ENCODE measurements around the gene IL1R2. TPM values are rescaled to one million over a fixed set of nuclear protein-coding genes. Genes with fewer than 3 reads are reported as not detected.

Gene IL1R2
- total and polyA plus RNA-seq, 2 of the 8 experiments (the other 6 are each of a cell fraction or from before 2014, with no cell fraction given) = 0.06 TPM; not detected in 1

DNA sequence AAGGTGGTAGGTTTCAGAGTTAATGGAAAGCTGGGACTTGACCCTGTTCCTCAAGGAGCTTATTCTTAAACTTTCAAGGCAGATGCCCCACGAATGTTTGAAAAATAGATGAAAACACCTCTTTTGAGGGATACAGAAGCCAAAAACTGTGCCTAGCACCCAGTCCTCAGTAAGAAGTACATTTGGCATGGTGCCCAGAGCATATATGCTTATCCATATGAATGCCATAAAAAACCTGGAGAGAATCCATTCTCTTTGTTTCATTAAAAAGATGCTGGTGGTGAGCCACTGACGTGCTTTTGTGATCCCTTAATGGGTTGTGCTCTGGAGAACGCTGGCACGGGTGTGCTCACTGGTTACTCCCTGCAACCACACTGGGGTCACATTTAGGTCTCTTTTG is 69.0 kb downstream of the IL1R2 start:
- no peak overlapping the region for H3K27ac ChIP-seq (ENCODE audit: low read depth, low read length)
- H4K20me1 ChIP-seq (replicated peaks in 1 of 2; ENCODE audit: control insufficient read depth in 1 of 2, insufficient read depth in 2 of 2, low read length in 2 of 2) = no peaks in the 10 kb centered on the region
- H3K23me2 ChIP-seq (ENCODE audit: low read depth, low read length) = no peaks in the 10 kb centered on the region
- no peak overlapping the region for H4K8ac ChIP-seq (ENCODE audit: extremely low read depth, insufficient read depth, low read length)
- FAIRE-seq (no peak), DNase-seq (ENCODE audit: low read depth in 1 of 2, low spot score in 2 of 2) (no peak)
- no peak overlapping the region for H3K4me2 ChIP-seq (ENCODE audit: insufficient read depth in 1 of 2, low read depth in 2 of 2, low read length in 2 of 2)
- 98% methylated on average over 4 of the region's 4 CpGs; no CpG with 5 or more reads in 1 of the 2 experiments for WGBS, 2 experiments (ENCODE audit: extremely low coverage in 1 of 2, insufficient coverage in 1 of 2, insufficient read length in 1 of 2, insufficient replicate concordance in 2 of 2, low coverage in 1 of 2, low lambda C conversion rate in 2 of 2, missing lambda C conversion rate in 1 of 2)
- no peak overlapping the region for H3K4ac ChIP-seq (replicated peaks; ENCODE audit: insufficient read length, low read depth, low read length)
- no peaks in the 10 kb centered on the region for H3K9me3 ChIP-seq (ENCODE audit: insufficient read depth in 2 of 2, low read depth in 1 of 2, low read length in 1 of 2)
- no peak overlapping the region for H2BK5ac ChIP-seq (ENCODE audit: low read depth, low read length)
- H3K14ac ChIP-seq (ENCODE audit: insufficient read length) = no peak overlapping the region
- H4K5ac ChIP-seq (ENCODE audit: insufficient read length, low read depth, low read length) = no peak overlapping the region
- no peak overlapping the region for H2BK12ac ChIP-seq (ENCODE audit: low read depth, low read length)
- no peak overlapping the region; the same call in 1 of the 2 replicates for H2AFZ ChIP-seq (ENCODE audit: low read length)
- no peak overlapping the region for H3K18ac ChIP-seq (ENCODE audit: extremely low read depth, low read length)
- no peak overlapping the region for H3K4me3 ChIP-seq (ENCODE audit: extremely low read depth in 1 of 4, insufficient read depth in 2 of 4, low read depth in 3 of 4, low read length in 4 of 4)
- H3K9ac ChIP-seq (replicated peaks in 1 of 4; ENCODE audit: extremely low read depth in 1 of 4, low read depth in 3 of 4, low read length in 3 of 4) = no peak overlapping the region
- H3K79me2 ChIP-seq (ENCODE audit: control insufficient read depth in 1 of 2, insufficient read depth in 2 of 2, low read length in 2 of 2) = no peaks in the 10 kb centered on the region
- H2BK15ac ChIP-seq (ENCODE audit: low read length) = no peak overlapping the region
- no peaks in the 10 kb centered on the region for H3K36me3 ChIP-seq (ENCODE audit: control insufficient read depth in 2 of 4, insufficient read depth in 4 of 4, low read length in 3 of 4)
- H3K27me3 ChIP-seq (replicated peaks in 1 of 4; ENCODE audit: control insufficient read depth in 3 of 4, extremely low read depth in 1 of 4, insufficient read depth in 3 of 4, low read length in 3 of 4) = no peaks in the 10 kb centered on the region
- no peak overlapping the region for H4K91ac ChIP-seq (replicated peaks; ENCODE audit: insufficient read length, low read length)
- CTCF ChIA-PET (ENCODE audit: partially characterized antibody) = interaction anchor here (1.0 to 2.5 kb wide), 2 partner anchors 40 to 180 kb away, joined by 3 to 11 read pairs; no protein-coding TSS in a partner anchor
- H2BK120ac ChIP-seq (replicated peaks; ENCODE audit: low read depth, low read length) = no peak overlapping the region
- no peak for TF ChIP-seq NRF1 (IDR thresholded peaks at IDR 0.05; ENCODE audit: low read depth, low read length)
- no peak for TF ChIP-seq EP300 (IDR thresholded peaks at IDR 0.05; ENCODE audit: borderline replicate concordance in 1 of 2, low read depth in 2 of 2, low read length in 2 of 2)
- no peak for TF ChIP-seq POU5F1 (IDR thresholded peaks at IDR 0.05; ENCODE audit: low read depth, low read length)
- no peak for TF ChIP-seq KDM5A (IDR thresholded peaks at IDR 0.05; ENCODE audit: low read length)
- no peak for TF ChIP-seq BRCA1 (IDR thresholded peaks at IDR 0.05; ENCODE audit: low read depth, low read length)
- no peak for TF ChIP-seq SRF (IDR thresholded peaks at IDR 0.05; ENCODE audit: low read depth, low read length)
- no peak for TF ChIP-seq KDM1A (IDR thresholded peaks at IDR 0.05; ENCODE audit: borderline replicate concordance, low read length)
- TF ChIP-seq PHF8 (conservative IDR thresholded peaks at IDR 0.05; ENCODE audit: low read depth, low read length) = no peak
- TF ChIP-seq CBX5 (IDR thresholded peaks at IDR 0.05; ENCODE audit: low read depth, low read length) = no peak
- no peak for TF ChIP-seq SP4 (IDR thresholded peaks at IDR 0.05; ENCODE audit: low read length)
- TF ChIP-seq, protein P1, sequence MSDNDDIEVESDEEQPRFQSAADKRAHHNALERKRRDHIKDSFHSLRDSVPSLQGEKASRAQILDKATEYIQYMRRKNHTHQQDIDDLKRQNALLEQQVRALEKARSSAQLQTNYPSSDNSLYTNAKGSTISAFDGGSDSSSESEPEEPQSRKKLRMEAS (IDR thresholded peaks at IDR 0.05) = no peak
- no peak overlapping the region for H3K23ac ChIP-seq (ENCODE audit: insufficient read length)
- H3K56ac ChIP-seq (replicated peaks; ENCODE audit: insufficient read length, low read depth, low read length) = no peak overlapping the region
- no peaks in the 10 kb centered on the region for H3K79me1 ChIP-seq (ENCODE audit: low read depth, low read length)
- POLR2A ChIA-PET (ENCODE audit: partially characterized antibody) = no interaction called here
- no peak overlapping the region for H2BK20ac ChIP-seq (ENCODE audit: low read length)
- no peaks in the 10 kb centered on the region for H3K4me1 ChIP-seq (replicated peaks in 1 of 4; ENCODE audit: control insufficient read depth in 3 of 4, insufficient read depth in 4 of 4, low read length in 3 of 4)
- H2AK5ac ChIP-seq (ENCODE audit: low read depth, low read length) = no peak overlapping the region
